A673 (cell line): Measurements from ENCODE around the gene TYSND1.

ENCODE experiments used
- EZH2 ChIP-seq: fragments of 200-600 bp; sonication (generic); IDR thresholded peaks from 2 replicates; pipeline ENCODE4 v1.6.1; 2017; ENCODE audit warnings: borderline replicate concordance, low read depth, mild to moderate bottlenecking, mixed read lengths, antibody characterized with exemption, low read length; ENCODE audit not compliant: poor library complexity, severe bottlenecking
- TF ChIP-seq, protein P1 (sequence below): fragments of 300-800, 200-600 bp; sonication (generic); conservative IDR thresholded peaks from 2 replicates; pipeline ENCODE4 v1.5.1; 2017; ENCODE audit warnings: low read depth, mild to moderate bottlenecking, antibody characterized with exemption, low read length, moderate library complexity, mixed read lengths

DNA sequence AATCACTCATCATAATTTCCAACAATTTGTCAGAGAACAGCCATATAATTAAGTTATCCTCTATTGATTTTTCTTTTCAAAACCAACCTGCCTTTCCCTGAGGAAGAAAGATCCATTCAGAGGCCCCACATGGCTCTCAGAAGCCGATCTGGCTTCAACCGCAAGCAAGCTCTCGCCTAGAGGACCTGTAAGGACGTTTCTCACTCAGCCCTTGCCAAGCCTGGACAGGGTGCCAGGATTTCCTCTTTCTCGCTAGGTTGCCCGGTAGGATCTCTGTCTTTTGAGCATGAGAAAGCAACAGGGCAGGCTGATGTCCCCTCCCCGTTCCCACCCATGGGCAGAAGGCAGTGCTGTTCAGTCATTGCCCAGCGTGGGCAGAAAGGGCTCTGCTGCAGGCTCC, 26.9 kb downstream of the TYSND1 start:
- TF ChIP-seq, protein P1, sequence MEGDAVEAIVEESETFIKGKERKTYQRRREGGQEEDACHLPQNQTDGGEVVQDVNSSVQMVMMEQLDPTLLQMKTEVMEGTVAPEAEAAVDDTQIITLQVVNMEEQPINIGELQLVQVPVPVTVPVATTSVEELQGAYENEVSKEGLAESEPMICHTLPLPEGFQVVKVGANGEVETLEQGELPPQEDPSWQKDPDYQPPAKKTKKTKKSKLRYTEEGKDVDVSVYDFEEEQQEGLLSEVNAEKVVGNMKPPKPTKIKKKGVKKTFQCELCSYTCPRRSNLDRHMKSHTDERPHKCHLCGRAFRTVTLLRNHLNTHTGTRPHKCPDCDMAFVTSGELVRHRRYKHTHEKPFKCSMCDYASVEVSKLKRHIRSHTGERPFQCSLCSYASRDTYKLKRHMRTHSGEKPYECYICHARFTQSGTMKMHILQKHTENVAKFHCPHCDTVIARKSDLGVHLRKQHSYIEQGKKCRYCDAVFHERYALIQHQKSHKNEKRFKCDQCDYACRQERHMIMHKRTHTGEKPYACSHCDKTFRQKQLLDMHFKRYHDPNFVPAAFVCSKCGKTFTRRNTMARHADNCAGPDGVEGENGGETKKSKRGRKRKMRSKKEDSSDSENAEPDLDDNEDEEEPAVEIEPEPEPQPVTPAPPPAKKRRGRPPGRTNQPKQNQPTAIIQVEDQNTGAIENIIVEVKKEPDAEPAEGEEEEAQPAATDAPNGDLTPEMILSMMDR: no peak
- TF ChIP-seq EZH2: no peak
